Mesendoderm (in vitro differentiated cells): ENCODE results near the gene NGEF.

Source experiments
- DNase-seq: peaks from one replicate; pipeline ENCODE4 v3.0.0; 2013
- H2AK5ac ChIP-seq: 2 replicates; pipeline ENCODE4 v1.6.1; 2013; ENCODE audit warnings: low read length, inconsistent platforms
- H2BK120ac ChIP-seq: 2 replicates; pipeline ENCODE4 v1.6.1; 2013; ENCODE audit warnings: low read depth, mild to moderate bottlenecking, low read length, moderate library complexity, mixed read lengths
- H2BK15ac ChIP-seq: replicated peaks from 2 replicates; pipeline ENCODE4 v1.6.1; 2013; ENCODE audit warnings: low read depth, mild to moderate bottlenecking, moderate library complexity
- H2BK5ac ChIP-seq: 2 replicates; pipeline ENCODE4 v1.6.1; 2013; ENCODE audit warnings: low read length, inconsistent platforms
- H3K18ac ChIP-seq: 2 replicates; pipeline ENCODE4 v1.6.1; 2013; ENCODE audit warnings: mild to moderate bottlenecking, low read length, mixed read lengths
- H3K23ac ChIP-seq: one replicate; pipeline ENCODE4 v1.6.1; 2013; ENCODE audit warnings: low read length
- H3K27ac ChIP-seq: 2 replicates; pipeline ENCODE4 v1.5.1; 2013; ENCODE audit warnings: low read depth, mild to moderate bottlenecking, inconsistent platforms, low read length, moderate library complexity
- H3K27me3 ChIP-seq: 2 replicates; pipeline ENCODE4 v1.6.1; 2013; ENCODE audit warnings: low read length, control low read depth, mild to moderate bottlenecking, inconsistent platforms; ENCODE audit not compliant: insufficient read depth, poor library complexity
- H3K36me3 ChIP-seq: 2 replicates; pipeline ENCODE4 v1.6.1; 2013; ENCODE audit warnings: low read length, inconsistent platforms; ENCODE audit not compliant: control insufficient read depth, insufficient read depth
- H3K4ac ChIP-seq: one replicate; pipeline ENCODE4 v1.6.1; 2013; ENCODE audit warnings: low read depth, mild to moderate bottlenecking, low read length, moderate library complexity
- H3K4me1 ChIP-seq: 2 replicates; pipeline ENCODE4 v1.6.1; 2013; ENCODE audit warnings: low read depth, low read length, inconsistent platforms; ENCODE audit not compliant: control insufficient read depth
- H3K4me2 ChIP-seq: 2 replicates; pipeline ENCODE4 v1.6.1; 2013; ENCODE audit warnings: low read length
- H3K4me3 ChIP-seq: 2 replicates; pipeline ENCODE4 v1.5.1; 2013; ENCODE audit warnings: mild to moderate bottlenecking, low read length
- H3K56ac ChIP-seq: one replicate; pipeline ENCODE4 v1.6.1; 2013; ENCODE audit warnings: low read length
- H3K79me1 ChIP-seq: 2 replicates; pipeline ENCODE4 v1.6.1; 2013; ENCODE audit warnings: low read length, inconsistent platforms
- H3K79me2 ChIP-seq: 2 replicates; pipeline ENCODE4 v1.6.1; 2013; ENCODE audit warnings: mild to moderate bottlenecking, low read length; ENCODE audit not compliant: control insufficient read depth, insufficient read depth
- H3K9ac ChIP-seq: 2 replicates; pipeline ENCODE4 v1.6.1; 2013; ENCODE audit warnings: low read length, inconsistent platforms
- H4K5ac ChIP-seq: one replicate; pipeline ENCODE4 v1.6.1; 2013; ENCODE audit warnings: low read length
- H4K8ac ChIP-seq: one replicate; pipeline ENCODE4 v1.6.1; 2013; ENCODE audit warnings: low read depth, mild to moderate bottlenecking, control low read depth, low read length, moderate library complexity
- WGBS: extraction: QIAGEN DNeasy Blood & Tissue Kit; methylation state at CpG from one replicate; pipeline ENCODE4 v1.1.7; 2013; ENCODE audit warnings: low lambda C conversion rate, missing lambda C conversion rate; ENCODE audit not compliant: insufficient coverage; ENCODE audit errors: extremely low coverage; 5-methylcytosine and 5-hydroxymethylcytosine counted together

The NGEF gene

DNA sequence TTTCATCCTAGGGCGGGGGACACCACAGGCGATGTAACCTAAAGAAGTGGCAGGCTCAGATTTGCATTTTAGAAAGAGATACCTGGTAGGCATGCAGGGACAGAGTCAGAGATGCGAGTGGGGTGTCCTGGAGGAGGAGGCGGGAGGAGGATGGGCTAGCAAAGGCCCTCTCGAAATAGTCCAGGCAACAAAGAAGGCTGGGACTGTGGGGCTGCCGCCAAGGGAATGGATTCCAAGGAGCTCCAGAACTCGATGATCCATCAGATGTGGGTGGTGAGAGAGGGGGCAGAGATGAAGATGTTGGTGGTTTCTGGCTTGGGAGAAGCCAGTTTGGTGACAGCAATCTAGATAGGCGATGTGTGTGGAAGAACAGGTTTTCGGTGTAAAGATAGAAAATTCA lies 34.6 kb upstream of the NGEF start:
- H3K4ac ChIP-seq = no peak overlapping the region
- H2BK15ac ChIP-seq = no peak overlapping the region
- no peak for DNase-seq
- no peaks in the 10 kb centered on the region for H3K36me3 ChIP-seq
- no peak overlapping the region for H3K9ac ChIP-seq
- no peak overlapping the region for H3K4me2 ChIP-seq
- no peak overlapping the region for H3K4me3 ChIP-seq
- H2AK5ac ChIP-seq = no peak overlapping the region
- H3K27me3 ChIP-seq = no peaks in the 10 kb centered on the region
- no peak overlapping the region for H4K8ac ChIP-seq
- H2BK5ac ChIP-seq = no peak overlapping the region
- no peaks in the 10 kb centered on the region for H3K79me2 ChIP-seq
- WGBS = no CpG with 5 or more reads among the region's 9 CpGs
- no peak overlapping the region for H2BK120ac ChIP-seq
- H4K5ac ChIP-seq = no peak overlapping the region
- H3K4me1 ChIP-seq = no peaks in the 10 kb centered on the region
- H3K56ac ChIP-seq = no peak overlapping the region
- no peak overlapping the region for H3K23ac ChIP-seq
- no peak overlapping the region for H3K18ac ChIP-seq
- no peaks in the 10 kb centered on the region for H3K79me1 ChIP-seq
- no peak overlapping the region for H3K27ac ChIP-seq

DNA sequence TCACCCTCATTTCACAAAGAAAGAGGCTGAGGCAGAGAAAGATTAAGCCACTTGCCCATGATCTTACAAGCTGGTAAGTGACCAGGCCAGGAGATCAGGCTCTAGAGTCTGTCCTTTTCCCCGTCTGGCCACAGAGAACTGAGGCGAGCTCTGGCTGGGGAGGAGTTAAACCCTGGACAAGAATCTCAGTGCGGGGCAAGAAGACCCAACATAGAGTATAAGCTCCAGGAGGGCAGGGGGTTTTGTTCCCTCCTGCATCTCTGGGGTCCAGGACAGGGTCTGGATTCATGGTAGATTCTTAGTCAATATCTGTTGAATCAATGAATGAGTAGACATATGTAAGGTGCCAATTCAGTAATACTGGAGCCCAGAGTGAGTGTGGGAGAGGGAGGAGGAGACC lies 34.1 kb upstream of the NGEF start:
- no peak overlapping the region for H3K4ac ChIP-seq
- no peak overlapping the region for H4K5ac ChIP-seq
- no peak overlapping the region for H3K27ac ChIP-seq
- H2AK5ac ChIP-seq = no peak overlapping the region
- H3K36me3 ChIP-seq = no peaks in the 10 kb centered on the region
- no peak overlapping the region for H4K8ac ChIP-seq
- no peaks in the 10 kb centered on the region for H3K4me1 ChIP-seq
- WGBS = no CpG with 5 or more reads among the region's 3 CpGs
- no peak overlapping the region for H3K9ac ChIP-seq
- H3K79me1 ChIP-seq = no peaks in the 10 kb centered on the region
- H3K4me2 ChIP-seq = no peak overlapping the region
- H2BK5ac ChIP-seq = no peak overlapping the region
- no peak overlapping the region for H2BK15ac ChIP-seq
- H3K27me3 ChIP-seq = no peaks in the 10 kb centered on the region
- H3K79me2 ChIP-seq = no peaks in the 10 kb centered on the region
- H3K23ac ChIP-seq = no peak overlapping the region
- H3K18ac ChIP-seq = no peak overlapping the region
- H3K4me3 ChIP-seq = no peak overlapping the region
- H2BK120ac ChIP-seq = no peak overlapping the region
- no peak for DNase-seq
- H3K56ac ChIP-seq = no peak overlapping the region

DNA sequence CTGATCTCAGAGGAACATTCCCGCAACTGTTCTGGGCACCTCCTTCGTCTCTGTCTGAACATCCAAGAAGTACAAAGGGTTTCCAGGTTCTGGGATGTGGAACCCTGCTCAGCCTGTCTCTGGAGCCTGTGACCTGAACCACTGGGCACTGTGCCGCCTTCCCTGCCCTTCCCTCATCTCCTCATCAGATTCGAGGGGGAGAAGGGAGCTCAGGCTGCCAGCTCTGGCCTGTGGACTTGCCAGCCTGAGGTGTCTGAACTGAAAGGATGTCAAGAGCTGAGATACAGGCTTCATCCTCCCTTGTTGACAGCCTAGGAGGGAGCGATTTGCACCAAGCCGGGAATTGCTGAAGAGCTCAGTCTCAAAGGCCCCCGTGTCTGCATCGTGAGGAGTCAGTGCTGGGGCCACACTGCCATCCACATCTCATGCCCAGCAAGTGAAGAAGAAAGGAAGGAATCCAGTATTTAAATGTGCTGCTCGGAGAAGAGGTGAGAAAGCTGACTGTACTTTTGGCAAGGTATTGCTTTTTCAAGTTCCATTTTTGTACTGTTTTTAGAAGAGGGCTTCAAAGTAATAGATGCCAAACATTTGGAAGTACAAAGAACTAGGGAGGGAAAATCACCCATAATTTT lies 32.0 kb upstream of the NGEF start:
- H3K56ac ChIP-seq = no peak overlapping the region
- H3K4me2 ChIP-seq = no peak overlapping the region
- no peaks in the 10 kb centered on the region for H3K79me1 ChIP-seq
- no peak overlapping the region for H3K9ac ChIP-seq
- no peaks in the 10 kb centered on the region for H3K4me1 ChIP-seq
- no peaks in the 10 kb centered on the region for H3K27me3 ChIP-seq
- WGBS = no CpG with 5 or more reads among the region's 9 CpGs
- H4K8ac ChIP-seq = no peak overlapping the region
- no peaks in the 10 kb centered on the region for H3K79me2 ChIP-seq
- H4K5ac ChIP-seq = no peak overlapping the region
- no peak overlapping the region for H3K4me3 ChIP-seq
- no peak overlapping the region for H3K27ac ChIP-seq
- no peak overlapping the region for H3K23ac ChIP-seq
- H3K36me3 ChIP-seq = no peaks in the 10 kb centered on the region
- H3K4ac ChIP-seq = no peak overlapping the region
- H3K18ac ChIP-seq = no peak overlapping the region
- H2BK120ac ChIP-seq = no peak overlapping the region
- H2BK15ac ChIP-seq = no peak overlapping the region
- no peak for DNase-seq
- no peak overlapping the region for H2BK5ac ChIP-seq
- no peak overlapping the region for H2AK5ac ChIP-seq

DNA sequence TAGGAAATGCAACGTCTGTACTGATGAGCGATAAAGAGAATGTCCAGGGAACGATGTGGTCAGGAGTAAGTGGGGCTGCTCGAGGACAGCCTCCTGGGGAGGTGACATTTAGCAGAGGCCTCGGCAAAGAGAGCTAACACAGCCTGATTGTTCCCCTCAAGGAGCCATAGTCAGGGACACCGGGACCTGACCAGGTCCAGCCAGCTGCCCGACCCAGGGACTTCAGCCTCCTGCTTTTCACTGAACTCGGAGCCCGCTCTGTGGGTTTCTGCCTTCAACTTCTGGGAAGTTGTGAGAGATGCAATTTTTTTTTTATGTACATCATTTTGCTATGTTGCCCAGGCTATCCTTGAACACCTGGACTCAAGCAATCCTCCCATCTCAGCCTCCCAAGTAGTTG lies 29.5 kb upstream of the NGEF start:
- no peak overlapping the region for H2AK5ac ChIP-seq
- no peaks in the 10 kb centered on the region for H3K79me2 ChIP-seq
- H3K27me3 ChIP-seq = no peaks in the 10 kb centered on the region
- H3K18ac ChIP-seq = no peak overlapping the region
- H4K5ac ChIP-seq = no peak overlapping the region
- H3K9ac ChIP-seq = no peak overlapping the region
- no peak overlapping the region for H3K4me3 ChIP-seq
- H3K4me2 ChIP-seq = no peak overlapping the region
- no peak overlapping the region for H2BK5ac ChIP-seq
- DNase-seq = no peak
- H2BK15ac ChIP-seq = no peak overlapping the region
- H3K4ac ChIP-seq = no peak overlapping the region
- H4K8ac ChIP-seq = no peak overlapping the region
- H2BK120ac ChIP-seq = no peak overlapping the region
- H3K27ac ChIP-seq = no peak overlapping the region
- H3K23ac ChIP-seq = no peak overlapping the region
- no peaks in the 10 kb centered on the region for H3K36me3 ChIP-seq
- no peaks in the 10 kb centered on the region for H3K4me1 ChIP-seq
- no CpG with 5 or more reads among the region's 9 CpGs for WGBS
- H3K79me1 ChIP-seq = no peaks in the 10 kb centered on the region
- no peak overlapping the region for H3K56ac ChIP-seq

DNA sequence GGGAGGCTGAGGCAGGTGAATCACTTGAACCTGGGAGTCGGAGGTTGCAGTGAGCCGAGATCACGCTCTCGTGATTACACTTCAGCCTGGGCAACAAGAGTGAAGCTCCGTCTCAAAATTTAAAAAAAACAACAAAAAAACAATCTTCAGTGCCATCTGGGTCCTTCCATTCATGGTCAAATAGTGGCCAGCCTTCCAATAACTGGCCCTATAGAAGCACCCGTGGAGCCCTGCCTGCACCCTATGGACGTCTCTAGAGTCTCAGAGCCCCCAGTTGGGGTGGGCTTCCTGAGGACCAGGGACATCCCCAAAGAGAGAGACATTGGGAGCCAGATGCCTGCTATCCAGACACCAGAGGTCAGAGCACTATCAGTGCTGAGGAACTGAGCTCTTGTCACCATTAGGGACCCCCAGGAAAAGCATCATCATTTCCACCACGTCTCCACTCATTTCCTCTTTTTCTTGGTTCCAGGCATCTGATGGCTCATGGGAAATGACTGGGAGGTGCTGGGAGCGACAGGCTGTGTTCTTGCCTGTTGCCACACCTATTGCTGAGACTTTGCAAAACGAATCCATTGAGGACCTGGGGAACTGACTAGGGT lies 28.8 kb upstream of the NGEF start:
- DNase-seq = no peak
- no peak overlapping the region for H3K23ac ChIP-seq
- H3K27me3 ChIP-seq = no peaks in the 10 kb centered on the region

DNA sequence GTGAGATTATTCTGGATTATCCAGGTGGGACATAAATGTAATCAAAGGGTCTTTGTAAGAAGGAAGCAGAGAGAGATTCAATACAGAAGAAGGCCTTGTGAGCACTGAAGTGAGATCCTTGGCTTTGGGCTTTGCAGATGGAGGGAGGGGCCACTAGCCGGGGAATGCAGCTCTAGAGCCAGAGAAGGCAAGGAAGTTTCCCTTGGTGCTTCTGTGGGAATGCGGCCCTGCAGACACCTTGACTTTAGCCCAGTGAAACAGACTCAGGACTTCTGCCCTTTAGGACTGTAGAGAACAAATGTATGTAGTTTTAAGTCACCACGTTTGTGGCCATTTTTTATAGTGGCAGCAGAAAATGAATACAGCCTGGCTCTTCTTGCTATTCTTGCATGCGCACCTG lies 27.5 kb upstream of the NGEF start:
- H3K4ac ChIP-seq = no peak overlapping the region
- no peaks in the 10 kb centered on the region for H3K27me3 ChIP-seq
- no peak overlapping the region for H3K56ac ChIP-seq
- no peaks in the 10 kb centered on the region for H3K4me1 ChIP-seq
- no peak overlapping the region for H4K8ac ChIP-seq
- WGBS = no CpG with 5 or more reads among the region's 4 CpGs
- no peak overlapping the region for H3K4me2 ChIP-seq
- H4K5ac ChIP-seq = no peak overlapping the region
- H2AK5ac ChIP-seq = no peak overlapping the region
- DNase-seq = no peak
- no peak overlapping the region for H3K9ac ChIP-seq
- H3K36me3 ChIP-seq = no peaks in the 10 kb centered on the region
- H2BK120ac ChIP-seq = no peak overlapping the region
- no peak overlapping the region for H3K27ac ChIP-seq
- H3K79me1 ChIP-seq = no peaks in the 10 kb centered on the region
- H3K4me3 ChIP-seq = no peak overlapping the region
- no peak overlapping the region for H3K18ac ChIP-seq
- H2BK5ac ChIP-seq = no peak overlapping the region
- H3K79me2 ChIP-seq = no peaks in the 10 kb centered on the region
- H2BK15ac ChIP-seq = no peak overlapping the region
- H3K23ac ChIP-seq = no peak overlapping the region

More for the DNA sequence above, 28.8 kb upstream of the NGEF start:
- Histone ChIP-seq H3K56ac (no peak overlapping the region), H3K18ac (no peak overlapping the region), H3K79me1 (no peaks in the 10 kb centered on the region), H3K9ac (no peak overlapping the region), H4K5ac (no peak overlapping the region), H3K4ac (no peak overlapping the region), H3K27ac (no peak overlapping the region), H3K4me2 (no peak overlapping the region), H4K8ac (no peak overlapping the region), H2AK5ac (no peak overlapping the region), H2BK5ac (no peak overlapping the region), H2BK120ac (no peak overlapping the region), H3K4me1 (no peaks in the 10 kb centered on the region), H3K4me3 (no peak overlapping the region), H3K79me2 (no peaks in the 10 kb centered on the region), H3K36me3 (no peaks in the 10 kb centered on the region), H2BK15ac (no peak overlapping the region)
- no CpG with 5 or more reads among the region's 10 CpGs for WGBS
